HG02870 (cell line): ENCODE results near the gene ITPR1.
A peak's percentile ranks its signal among the peaks of the same experiment; 100 is the strongest.

Experiments
- ATAC-seq: cut with Tn5 transposase; IDR thresholded peaks from one replicate; pipeline ENCODE4 v1.9.1; 2021; ENCODE audit warnings: mild to moderate bottlenecking, moderate library complexity; ENCODE audit not compliant: unreplicated experiment

Gene ITPR1

GRCh38 chr3:4633078-4634004 lies 140.2 kb downstream of the ITPR1 start:
- peak; percentile 72 for ATAC-seq

- ATAC-seq, result no peak
Measured at GRCh38 chr3:4634894-4635293, 141.7 kb downstream of the ITPR1 start.

GRCh38 chr3:4637265-4637664 lies 144.1 kb downstream of the ITPR1 start:
- ATAC-seq, result no peak

GRCh38 chr3:4641863-4642563 lies 148.9 kb downstream of the ITPR1 start:
- ATAC-seq, result no peak

GRCh38 chr3:4642611-4643010 lies 149.5 kb downstream of the ITPR1 start:
- ATAC-seq, result no peak

- no peak for ATAC-seq
Measured at GRCh38 chr3:4643904-4644547, 150.9 kb downstream of the ITPR1 start.

GRCh38 chr3:4644951-4645350 lies 151.8 kb downstream of the ITPR1 start:
- no peak for ATAC-seq

- no peak for ATAC-seq
Measured at GRCh38 chr3:4645468-4645867, 152.3 kb downstream of the ITPR1 start.

GRCh38 chr3:4647411-4647810 lies 154.3 kb downstream of the ITPR1 start:
- no peak for ATAC-seq

GRCh38 chr3:4655145-4656045 lies 162.2 kb downstream of the ITPR1 start:
- no peak for ATAC-seq

GRCh38 chr3:4656059-4656458 lies 162.9 kb downstream of the ITPR1 start:
- ATAC-seq, result no peak

GRCh38 chr3:4656626-4657328 lies 163.6 kb downstream of the ITPR1 start:
- ATAC-seq, result no peak

GRCh38 chr3:4660936-4661335 lies 167.8 kb downstream of the ITPR1 start:
- ATAC-seq, result no peak

- no peak for ATAC-seq
Measured at GRCh38 chr3:4664412-4664811, 171.3 kb downstream of the ITPR1 start.

GRCh38 chr3:4665197-4665596 lies 172.0 kb downstream of the ITPR1 start:
- ATAC-seq, result no peak

- no peak for ATAC-seq
Measured at GRCh38 chr3:4666071-4666470, 172.9 kb downstream of the ITPR1 start.

- no peak for ATAC-seq
Measured at GRCh38 chr3:4670352-4670751, 177.2 kb downstream of the ITPR1 start.

- ATAC-seq, result no peak
Measured at GRCh38 chr3:4672725-4673275, 179.7 kb downstream of the ITPR1 start.

GRCh38 chr3:4674216-4674615 lies 181.1 kb downstream of the ITPR1 start:
- ATAC-seq, result no peak

GRCh38 chr3:4675704-4676103 lies 182.6 kb downstream of the ITPR1 start:
- no peak for ATAC-seq
